Measurements from ENCODE around the gene NDP.

- TF ChIP-seq CTCF (IDR thresholded peaks at IDR 0.05) = no peak
- TF ChIP-seq POLR2A (IDR thresholded peaks at IDR 0.05) = no peak
Measured at GRCh38 chrX:43910012-43910411, 63.2 kb downstream of the NDP start.
